H4 (cell line): ENCODE measurements around the gene CCNJL. TPM values are rescaled to one million over a fixed set of nuclear protein-coding genes. Genes with fewer than 3 reads are reported as not detected.
"Not testable (repeated sequence)": the region's sequence is repeated elsewhere in the genome, so short reads cannot be mapped to it uniquely, and the experiment has no call there.

Experiments
- DNase-seq: peaks from one replicate; pipeline ENCODE4 v3.0.0-alpha.2; 2015; ENCODE audit warnings: low spot score
- total RNA-seq: library from RNA; depleted of rRNA; stranded (reverse); fragments of >200 nt; shearing (Covaris generic); gene quantifications from 2 replicates; pipeline ENCODE4 v1.2.3, GENCODE V29; 2014; rRNA removed

Gene CCNJL
- total RNA-seq: 6.6 and 7.4 TPM in 2 replicates

- DNase-seq: peak; percentile 54
Observed at GRCh38 chr5:160312134-160312959, at the start of gene CCNJL. Gene CCNJL, minus strand, starts transcription at chr5:160312564. Its CDS starts 641 bp downstream, at chr5:160311923.

DNA sequence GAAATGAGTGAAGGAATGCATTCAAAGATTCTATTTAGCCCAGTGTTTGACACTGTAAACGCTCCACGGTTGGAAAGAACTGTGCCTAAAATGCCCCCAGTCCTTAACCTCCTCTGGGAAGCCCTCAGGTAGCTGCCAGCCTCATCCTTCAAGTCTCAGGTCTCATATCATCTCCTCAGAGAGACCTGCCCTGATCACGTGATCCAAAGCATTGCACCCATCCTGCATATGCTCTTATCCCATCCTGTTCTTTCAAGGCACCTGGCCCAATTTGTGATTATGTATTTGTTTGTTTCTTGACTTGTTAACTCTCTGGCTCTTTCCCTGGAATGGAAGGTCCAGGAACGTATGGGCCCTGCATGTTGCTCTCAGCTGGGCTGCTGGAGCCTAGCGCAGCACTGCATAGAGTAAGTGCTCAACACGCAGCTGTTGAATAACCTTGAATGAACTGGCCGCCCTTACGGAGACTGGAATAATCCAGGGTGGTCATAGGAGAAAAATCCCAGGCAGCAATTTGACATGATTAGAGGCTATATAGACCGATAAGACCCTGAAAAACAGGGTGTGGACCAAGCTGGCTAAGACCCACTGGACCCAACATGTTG is 49.4 kb upstream of the CCNJL start:
- DNase-seq: no peak

GRCh38 chr5:160360310-160360709 is 47.9 kb upstream of the CCNJL start:
- DNase-seq: no peak

DNA sequence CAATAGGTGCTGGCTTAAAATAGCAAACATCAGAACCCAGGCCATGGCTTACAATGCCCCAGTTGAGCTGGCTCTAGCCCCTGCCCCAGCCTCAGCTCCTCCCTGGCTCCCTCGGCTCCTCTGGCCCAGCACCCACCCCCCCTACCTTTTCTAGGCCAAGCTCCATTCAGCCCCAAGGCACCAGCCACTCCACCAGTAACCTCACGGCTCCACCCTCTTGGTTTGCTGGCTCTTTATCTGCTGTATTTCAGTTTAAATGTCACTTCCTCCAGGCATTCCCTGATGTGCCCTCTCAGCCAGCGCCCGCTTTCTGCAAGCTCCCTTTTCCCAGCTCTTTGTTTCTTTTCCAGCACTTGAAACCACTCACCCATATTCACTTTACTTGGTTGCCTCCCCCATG is 47.5 kb upstream of the CCNJL start:
- DNase-seq: no peak

GRCh38 chr5:160359242-160359641 is 46.9 kb upstream of the CCNJL start:
- no peak for DNase-seq

- DNase-seq: no peak
Observed at GRCh38 chr5:160357861-160358411, 45.6 kb upstream of the CCNJL start.

DNA sequence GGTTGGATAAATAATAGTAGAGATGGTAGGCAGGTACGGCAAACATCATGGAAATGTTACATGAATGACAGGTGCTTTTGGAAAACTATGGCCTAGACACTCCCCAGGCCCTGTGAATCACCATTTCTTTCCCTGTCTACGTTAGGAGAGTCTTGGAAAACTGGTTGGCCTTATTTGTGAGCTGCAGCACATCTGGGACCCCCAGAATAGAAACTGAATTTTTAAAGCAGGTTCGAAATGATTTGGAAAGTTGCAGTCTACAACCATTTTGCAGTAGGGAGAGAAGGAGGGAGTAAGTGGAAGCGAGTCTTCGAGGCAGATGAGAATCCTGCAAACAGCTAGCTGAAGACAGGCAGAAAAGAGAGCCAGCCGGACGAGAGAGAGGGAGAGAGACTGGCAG is 45.0 kb upstream of the CCNJL start:
- DNase-seq: no peak

DNA sequence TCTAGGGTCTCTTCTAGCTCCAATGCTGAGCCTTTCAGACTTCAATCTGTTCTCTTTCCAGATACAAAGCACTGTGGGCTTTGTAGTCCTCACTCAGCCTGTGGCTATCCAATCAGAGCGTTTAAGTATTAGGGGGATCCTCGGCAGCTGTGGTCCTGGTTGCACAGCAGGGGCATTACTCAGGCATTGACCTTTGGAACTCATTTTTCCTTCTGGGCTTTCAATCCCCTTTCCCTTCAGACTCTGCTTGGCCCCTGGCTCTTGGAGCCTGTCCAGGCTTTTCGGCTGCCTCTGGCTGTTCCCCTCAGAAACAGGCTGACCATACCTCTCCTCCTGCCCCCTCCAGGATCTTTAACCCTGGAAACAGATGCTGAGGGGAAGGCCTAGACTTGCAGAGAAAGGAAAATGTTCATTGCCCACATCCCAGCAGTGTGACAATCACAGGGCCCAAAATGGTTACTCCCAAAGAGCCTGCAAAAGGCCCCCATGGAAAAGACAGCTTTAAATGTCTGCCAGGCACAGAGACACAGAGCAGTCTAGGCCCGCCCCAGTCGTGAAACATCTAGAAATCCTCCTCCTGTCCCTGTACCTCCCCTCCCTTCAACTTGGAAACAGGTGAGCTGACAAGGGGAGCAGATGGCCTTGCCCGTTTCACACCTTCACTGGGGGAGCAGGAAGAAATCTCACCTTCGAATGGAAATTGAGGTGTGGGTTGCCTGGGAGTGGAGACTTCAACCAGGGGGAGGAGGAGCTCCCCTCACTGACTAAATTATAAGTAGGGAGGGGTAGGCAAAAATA is 44.4 kb upstream of the CCNJL start:
- DNase-seq: no peak

DNA sequence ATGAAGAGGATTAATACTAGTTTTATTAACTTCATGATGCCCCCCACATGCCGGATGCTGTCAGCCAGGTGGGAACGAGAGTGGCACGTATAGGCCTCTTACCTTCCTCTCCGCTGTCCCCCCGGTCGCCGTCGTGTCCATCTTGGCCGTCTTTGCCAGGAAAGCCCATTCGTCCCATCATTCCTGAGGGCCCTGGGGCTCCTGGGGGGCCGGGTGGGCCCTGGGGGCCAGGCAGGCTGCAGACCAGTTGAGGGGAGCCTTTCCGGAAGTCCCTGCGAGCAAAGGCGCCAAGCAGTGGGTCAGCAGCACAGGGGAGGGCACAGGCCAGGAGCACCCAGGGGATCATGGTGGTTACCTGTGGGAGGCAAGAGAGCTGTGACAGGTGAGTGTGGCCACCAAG is 42.3 kb upstream of the CCNJL start:
- no peak for DNase-seq

- no peak for DNase-seq
Observed at GRCh38 chr5:160353379-160353778, 41.0 kb upstream of the CCNJL start.

GRCh38 chr5:160352308-160352707 is 39.9 kb upstream of the CCNJL start:
- DNase-seq: no peak

DNA sequence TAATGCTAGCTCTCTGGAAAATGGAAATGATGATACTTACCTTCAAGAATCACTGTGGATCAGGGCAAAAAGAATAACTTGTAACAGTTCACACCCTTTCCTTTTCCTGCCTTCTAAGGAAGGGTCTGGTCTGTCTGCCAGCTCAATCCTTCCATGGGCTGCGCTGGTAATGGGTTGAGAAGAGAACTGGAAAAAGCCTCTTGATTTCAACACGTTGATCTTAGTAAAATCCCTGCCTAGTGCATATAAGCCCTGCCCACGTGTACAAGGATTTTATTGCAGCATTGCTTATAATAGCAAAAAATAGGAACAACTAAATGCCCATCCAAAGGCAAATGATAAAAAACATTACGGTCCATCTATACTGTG is 37.6 kb upstream of the CCNJL start:
- DNase-seq: no peak

DNA sequence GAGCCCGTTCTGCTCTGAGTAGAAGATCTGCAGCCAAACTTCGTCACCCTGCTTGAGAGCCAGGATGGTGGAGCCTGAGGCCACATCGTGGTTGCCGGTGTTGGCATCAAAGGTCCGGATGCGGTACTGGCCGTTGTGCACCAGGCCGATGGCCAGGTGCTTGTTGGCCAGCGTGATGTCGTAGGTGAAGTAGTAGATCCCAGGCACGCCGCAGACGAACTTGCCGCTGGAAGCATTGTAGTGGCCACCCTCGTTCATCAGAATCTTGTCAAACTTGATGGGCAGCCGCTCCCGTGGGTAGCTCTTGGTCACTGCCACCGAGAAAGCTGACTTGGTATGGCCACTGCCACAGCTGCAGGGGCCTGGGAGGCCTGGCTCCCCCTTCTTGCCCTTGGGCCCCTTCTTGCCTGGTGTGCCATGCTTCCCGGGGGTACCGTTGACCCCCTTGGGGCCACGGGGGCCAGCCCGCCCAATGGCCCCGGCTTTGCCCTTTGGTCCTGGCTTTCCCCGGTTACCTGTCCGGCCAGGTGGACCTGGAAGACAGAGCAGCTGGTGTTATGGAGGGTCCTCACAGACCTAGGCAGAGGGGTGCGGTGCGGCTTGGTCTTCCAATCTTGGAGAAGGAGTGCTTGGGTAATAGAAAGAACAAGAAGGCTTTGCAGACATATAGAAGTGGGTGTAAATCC is 37.0 kb upstream of the CCNJL start:
- DNase-seq: no peak

GRCh38 chr5:160348080-160348479 is 35.7 kb upstream of the CCNJL start:
- DNase-seq: no peak

GRCh38 chr5:160347448-160347847 is 35.1 kb upstream of the CCNJL start:
- no peak for DNase-seq

GRCh38 chr5:160342413-160342941 is 30.1 kb upstream of the CCNJL start:
- DNase-seq: peak; percentile 10

- no peak for DNase-seq
Observed at GRCh38 chr5:160341309-160341870, 29.0 kb upstream of the CCNJL start.

GRCh38 chr5:160340513-160340912 is 28.1 kb upstream of the CCNJL start:
- not testable (repeated sequence) for DNase-seq

DNA sequence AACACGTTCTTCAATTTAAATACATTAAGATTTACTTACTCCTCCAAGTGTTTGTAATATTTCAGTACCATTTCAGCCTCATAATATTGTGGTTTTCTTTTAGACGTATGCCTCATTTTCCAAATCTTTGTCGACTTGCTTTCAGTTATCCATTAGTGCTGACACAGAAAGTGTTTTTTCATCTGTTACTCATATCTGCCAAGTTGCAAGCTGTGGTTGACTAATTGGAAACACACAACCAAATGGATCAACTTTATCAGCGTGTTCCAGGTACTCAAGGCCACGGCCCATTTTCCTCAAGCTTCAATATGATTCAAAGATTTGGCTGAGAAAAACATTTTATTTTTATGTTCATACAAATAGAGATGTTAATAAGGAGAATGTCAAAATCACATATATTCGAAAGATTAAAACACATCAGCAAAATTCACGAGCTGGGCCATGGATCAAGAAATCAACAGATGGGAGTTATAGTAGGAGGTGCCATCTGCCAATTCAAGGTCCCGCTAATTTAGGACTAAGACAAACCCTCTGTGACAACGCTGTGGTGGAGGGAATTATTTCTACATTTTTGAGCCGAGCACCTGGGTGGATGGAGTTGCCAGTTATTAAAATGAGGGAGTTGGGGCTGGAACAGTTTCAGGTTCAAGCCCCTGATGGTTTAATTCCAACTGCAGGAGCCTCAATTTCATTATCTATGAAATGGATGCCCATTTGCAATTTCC is 27.2 kb upstream of the CCNJL start:
- no peak for DNase-seq

DNA sequence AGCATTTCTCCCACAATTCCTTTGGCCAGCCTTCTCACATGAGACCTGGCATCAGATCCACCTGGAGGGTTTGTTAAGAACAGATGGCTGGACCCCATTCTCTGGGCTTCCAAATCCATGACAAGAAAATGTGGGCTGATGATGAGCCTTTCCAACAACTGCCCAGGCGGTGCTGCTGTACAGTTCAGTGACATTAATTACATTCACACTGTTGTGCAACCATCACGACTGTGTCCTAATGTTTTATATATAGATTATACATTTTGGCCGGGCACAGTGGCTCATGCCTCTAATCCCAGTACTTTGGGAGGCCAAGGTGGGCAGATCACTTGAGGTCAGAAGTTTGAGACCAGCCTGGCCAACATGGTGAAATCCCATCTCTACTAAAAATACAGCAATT is 22.4 kb upstream of the CCNJL start:
- DNase-seq: not testable (repeated sequence)
